ENCODE results near the gene CPNE7.

CPNE7 gene

GRCh38 chr16:89575247-89576152, at the start of gene CPNE7:
TSS of gene CPNE7 (plus strand) at chr16:89575758. CDS start at chr16:89575898, 140 bp downstream.
- Histone ChIP-seq H3K27me3 (ENCODE audit: control insufficient read depth, insufficient read depth, low read length) (peaks cover 47% of the 10 kb centered on the region), H3K9me3 (ENCODE audit: control insufficient read depth, insufficient read depth, low read depth, low read length) (no peaks in the 10 kb centered on the region), H3K9ac (ENCODE audit: low read length) (peak within 1 kb of the TSS; percentile 39), H3K27ac (ENCODE audit: low read depth, low read length) (no peak within 1 kb of the TSS), H3K4me3 (ENCODE audit: low read depth, low read length) (peak within 1 kb of the TSS; percentile 62), H3K36me3 (ENCODE audit: control insufficient read depth, insufficient read depth, low read length) (peaks cover 5% of the 10 kb centered on the region), H3K4me1 (ENCODE audit: control insufficient read depth, insufficient read depth, low read length) (peaks cover 7% of the 10 kb centered on the region)

- Histone ChIP-seq H3K27me3 (ENCODE audit: control insufficient read depth, insufficient read depth, low read length) (no peaks in the 10 kb centered on the region), H3K9me3 (ENCODE audit: control insufficient read depth, insufficient read depth, low read depth, low read length) (no peaks in the 10 kb centered on the region), H3K4me3 (ENCODE audit: low read depth, low read length) (no peak overlapping the region), H3K27ac (ENCODE audit: low read depth, low read length) (no peak overlapping the region), H3K36me3 (ENCODE audit: control insufficient read depth, insufficient read depth, low read length) (peaks cover 94% of the 10 kb centered on the region), H3K4me1 (ENCODE audit: control insufficient read depth, insufficient read depth, low read length) (no peaks in the 10 kb centered on the region), H3K9ac (ENCODE audit: low read length) (no peak overlapping the region)
These were observed 46.5 kb upstream of the CPNE7 start for GRCh38 chr16:89529097-89529496.

- Histone ChIP-seq H3K4me3 (ENCODE audit: low read depth, low read length) (no peak overlapping the region), H3K36me3 (ENCODE audit: control insufficient read depth, insufficient read depth, low read length) (peaks cover 94% of the 10 kb centered on the region), H3K27ac (ENCODE audit: low read depth, low read length) (no peak overlapping the region), H3K9ac (ENCODE audit: low read length) (no peak overlapping the region), H3K4me1 (ENCODE audit: control insufficient read depth, insufficient read depth, low read length) (no peaks in the 10 kb centered on the region), H3K9me3 (ENCODE audit: control insufficient read depth, insufficient read depth, low read depth, low read length) (no peaks in the 10 kb centered on the region), H3K27me3 (ENCODE audit: control insufficient read depth, insufficient read depth, low read length) (no peaks in the 10 kb centered on the region)
These were observed 44.9 kb upstream of the CPNE7 start for GRCh38 chr16:89530401-89531381.

- H3K27ac ChIP-seq (ENCODE audit: low read depth, low read length), result no peak overlapping the region
- H3K9me3 ChIP-seq (ENCODE audit: control insufficient read depth, insufficient read depth, low read depth, low read length), result no peaks in the 10 kb centered on the region
- H3K4me3 ChIP-seq (ENCODE audit: low read depth, low read length), result no peak overlapping the region
- no peak overlapping the region for H3K9ac ChIP-seq (ENCODE audit: low read length)
- peaks cover 87% of the 10 kb centered on the region for H3K36me3 ChIP-seq (ENCODE audit: control insufficient read depth, insufficient read depth, low read length)
- no peaks in the 10 kb centered on the region for H3K4me1 ChIP-seq (ENCODE audit: control insufficient read depth, insufficient read depth, low read length)
- H3K27me3 ChIP-seq (ENCODE audit: control insufficient read depth, insufficient read depth, low read length), result no peaks in the 10 kb centered on the region
These were observed 43.6 kb upstream of the CPNE7 start for GRCh38 chr16:89531821-89532526.

GRCh38 chr16:89534252-89534756, 41.3 kb upstream of the CPNE7 start:
- H3K36me3 ChIP-seq (ENCODE audit: control insufficient read depth, insufficient read depth, low read length), result peaks cover 87% of the 10 kb centered on the region
- no peak overlapping the region for H3K4me3 ChIP-seq (ENCODE audit: low read depth, low read length)
- H3K27ac ChIP-seq (ENCODE audit: low read depth, low read length), result no peak overlapping the region
- H3K9ac ChIP-seq (ENCODE audit: low read length), result no peak overlapping the region
- no peaks in the 10 kb centered on the region for H3K9me3 ChIP-seq (ENCODE audit: control insufficient read depth, insufficient read depth, low read depth, low read length)
- H3K4me1 ChIP-seq (ENCODE audit: control insufficient read depth, insufficient read depth, low read length), result no peaks in the 10 kb centered on the region
- no peaks in the 10 kb centered on the region for H3K27me3 ChIP-seq (ENCODE audit: control insufficient read depth, insufficient read depth, low read length)

GRCh38 chr16:89536371-89536770, 39.2 kb upstream of the CPNE7 start:
- no peaks in the 10 kb centered on the region for H3K4me1 ChIP-seq (ENCODE audit: control insufficient read depth, insufficient read depth, low read length)
- H3K9ac ChIP-seq (ENCODE audit: low read length), result no peak overlapping the region
- no peaks in the 10 kb centered on the region for H3K27me3 ChIP-seq (ENCODE audit: control insufficient read depth, insufficient read depth, low read length)
- H3K9me3 ChIP-seq (ENCODE audit: control insufficient read depth, insufficient read depth, low read depth, low read length), result no peaks in the 10 kb centered on the region
- no peak overlapping the region for H3K4me3 ChIP-seq (ENCODE audit: low read depth, low read length)
- no peak overlapping the region for H3K27ac ChIP-seq (ENCODE audit: low read depth, low read length)
- peaks cover 83% of the 10 kb centered on the region for H3K36me3 ChIP-seq (ENCODE audit: control insufficient read depth, insufficient read depth, low read length)

- no peak overlapping the region for H3K9ac ChIP-seq (ENCODE audit: low read length)
- H3K36me3 ChIP-seq (ENCODE audit: control insufficient read depth, insufficient read depth, low read length), result peaks cover 82% of the 10 kb centered on the region
- H3K27ac ChIP-seq (ENCODE audit: low read depth, low read length), result no peak overlapping the region
- no peak overlapping the region for H3K4me3 ChIP-seq (ENCODE audit: low read depth, low read length)
- no peaks in the 10 kb centered on the region for H3K27me3 ChIP-seq (ENCODE audit: control insufficient read depth, insufficient read depth, low read length)
- H3K9me3 ChIP-seq (ENCODE audit: control insufficient read depth, insufficient read depth, low read depth, low read length), result no peaks in the 10 kb centered on the region
- H3K4me1 ChIP-seq (ENCODE audit: control insufficient read depth, insufficient read depth, low read length), result no peaks in the 10 kb centered on the region
These were observed 38.5 kb upstream of the CPNE7 start for GRCh38 chr16:89536886-89537548.

- Histone ChIP-seq H3K4me1 (ENCODE audit: control insufficient read depth, insufficient read depth, low read length) (no peaks in the 10 kb centered on the region), H3K27me3 (ENCODE audit: control insufficient read depth, insufficient read depth, low read length) (no peaks in the 10 kb centered on the region), H3K36me3 (ENCODE audit: control insufficient read depth, insufficient read depth, low read length) (peaks cover 82% of the 10 kb centered on the region), H3K9ac (ENCODE audit: low read length) (no peak overlapping the region), H3K27ac (ENCODE audit: low read depth, low read length) (no peak overlapping the region), H3K4me3 (ENCODE audit: low read depth, low read length) (no peak overlapping the region), H3K9me3 (ENCODE audit: control insufficient read depth, insufficient read depth, low read depth, low read length) (no peaks in the 10 kb centered on the region)
These were observed 38.0 kb upstream of the CPNE7 start for GRCh38 chr16:89537549-89537925.

GRCh38 chr16:89538286-89538685, 37.3 kb upstream of the CPNE7 start:
- Histone ChIP-seq H3K4me1 (ENCODE audit: control insufficient read depth, insufficient read depth, low read length) (no peaks in the 10 kb centered on the region), H3K27me3 (ENCODE audit: control insufficient read depth, insufficient read depth, low read length) (no peaks in the 10 kb centered on the region), H3K4me3 (ENCODE audit: low read depth, low read length) (no peak overlapping the region), H3K9ac (ENCODE audit: low read length) (no peak overlapping the region), H3K36me3 (ENCODE audit: control insufficient read depth, insufficient read depth, low read length) (peaks cover 77% of the 10 kb centered on the region), H3K9me3 (ENCODE audit: control insufficient read depth, insufficient read depth, low read depth, low read length) (no peaks in the 10 kb centered on the region), H3K27ac (ENCODE audit: low read depth, low read length) (no peak overlapping the region)

GRCh38 chr16:89540557-89540956, 35.0 kb upstream of the CPNE7 start:
- Histone ChIP-seq H3K4me3 (ENCODE audit: low read depth, low read length) (no peak overlapping the region), H3K27ac (ENCODE audit: low read depth, low read length) (no peak overlapping the region), H3K36me3 (ENCODE audit: control insufficient read depth, insufficient read depth, low read length) (peaks cover 74% of the 10 kb centered on the region), H3K9ac (ENCODE audit: low read length) (no peak overlapping the region), H3K27me3 (ENCODE audit: control insufficient read depth, insufficient read depth, low read length) (no peaks in the 10 kb centered on the region), H3K4me1 (ENCODE audit: control insufficient read depth, insufficient read depth, low read length) (no peaks in the 10 kb centered on the region), H3K9me3 (ENCODE audit: control insufficient read depth, insufficient read depth, low read depth, low read length) (no peaks in the 10 kb centered on the region)

Measured in HUES6 (cell line).